ENCODE measurements around the gene AIFM1.

The AIFM1 gene

GRCh38 chrX:130174937-130175336 is 9.3 kb upstream of the AIFM1 start:
- no peaks in the 10 kb centered on the region for H3K9me3 Mint-ChIP-seq
- peak overlapping the region; percentile 24 for H3K27ac Mint-ChIP-seq

DNA sequence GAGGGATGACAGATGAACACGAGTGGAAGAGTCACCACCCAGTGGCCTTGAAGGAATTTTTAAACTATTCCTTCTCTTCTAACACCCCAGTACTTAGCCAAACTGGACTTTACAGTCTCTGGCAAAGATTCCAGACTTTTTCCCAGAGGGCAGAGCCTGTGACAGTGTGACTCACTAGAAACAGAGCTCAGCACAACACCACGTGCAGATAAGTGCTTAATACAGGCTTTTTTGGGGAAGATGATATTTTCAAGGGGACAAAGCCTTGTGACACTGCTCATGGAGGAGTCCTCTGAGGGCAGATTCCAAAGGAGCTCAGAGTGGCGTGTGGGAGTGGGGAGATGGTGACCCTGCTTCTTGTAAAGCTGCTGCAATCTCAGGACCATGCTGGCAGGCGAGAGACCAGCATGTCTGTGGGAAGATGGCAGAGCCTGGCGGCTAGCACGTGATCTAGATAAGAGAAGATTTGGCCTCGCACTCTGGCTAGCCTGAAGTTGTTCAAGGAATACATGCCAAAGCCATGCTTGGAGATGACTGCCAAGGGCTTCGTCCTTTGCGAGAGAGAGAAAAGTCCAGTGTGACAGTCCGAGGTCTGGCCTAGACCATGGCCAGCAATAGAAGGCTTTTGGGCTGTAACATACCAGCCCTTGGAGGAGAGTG is 8.5 kb upstream of the AIFM1 start:
- H3K4me3 Mint-ChIP-seq = peak overlapping the region; percentile 87
- H3K9me3 Mint-ChIP-seq = no peaks in the 10 kb centered on the region
- H3K36me3 Mint-ChIP-seq = peaks cover 8% of the 10 kb centered on the region
- peaks cover 51% of the 10 kb centered on the region for H3K4me1 Mint-ChIP-seq
- no peaks in the 10 kb centered on the region for H3K27me3 Mint-ChIP-seq
- peak overlapping the region; percentile 85 for H3K27ac Mint-ChIP-seq
- ATAC-seq = no peak

More at GRCh38 chrX:130174937-130175336, 9.3 kb upstream of the AIFM1 start:
- ATAC-seq = no peak
- Mint-ChIP-seq H3K4me3 (no peak overlapping the region), H3K27me3 (no peaks in the 10 kb centered on the region), H3K36me3 (peaks cover 14% of the 10 kb centered on the region), H3K4me1 (peaks cover 56% of the 10 kb centered on the region)

DNA sequence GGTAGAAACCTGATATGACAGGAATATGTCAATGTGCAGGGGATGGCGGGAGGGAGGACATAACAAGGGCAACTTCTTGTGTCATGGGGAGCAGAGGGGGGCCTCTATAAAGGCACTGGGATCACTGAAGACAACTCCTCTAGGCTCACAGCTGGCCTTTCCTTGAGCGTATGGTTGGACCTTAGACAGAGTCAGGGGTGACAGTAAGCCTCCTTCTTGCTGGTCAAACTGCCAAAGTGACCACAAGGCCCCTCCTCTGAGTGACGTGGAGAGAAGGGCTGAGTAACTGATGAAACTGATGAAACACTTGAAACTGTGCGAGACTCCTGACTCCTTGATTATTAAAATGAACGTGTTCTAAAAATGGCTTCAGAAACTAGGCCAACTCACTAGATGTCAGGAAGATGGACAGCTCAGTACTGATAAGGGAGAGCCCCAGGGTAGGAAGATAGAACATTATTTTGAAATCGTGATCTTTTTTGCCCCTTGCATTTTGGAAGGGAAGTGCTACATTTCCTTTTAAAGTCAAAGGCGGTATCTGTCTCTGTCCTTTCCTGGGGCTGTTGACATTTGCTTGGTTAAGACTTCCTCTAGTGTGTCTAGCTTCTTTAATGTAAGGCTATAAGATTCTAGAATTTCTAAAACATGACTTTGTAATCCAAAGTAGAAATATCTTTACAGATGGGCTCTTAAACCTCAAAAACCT is 7.7 kb upstream of the AIFM1 start:
- Mint-ChIP-seq H3K27ac (peak overlapping the region; percentile 85), H3K9me3 (no peaks in the 10 kb centered on the region), H3K4me1 (peaks cover 50% of the 10 kb centered on the region), H3K36me3 (peaks cover 8% of the 10 kb centered on the region), H3K4me3 (peak overlapping the region; percentile 87), H3K27me3 (no peaks in the 10 kb centered on the region)
- no peak for ATAC-seq

DNA sequence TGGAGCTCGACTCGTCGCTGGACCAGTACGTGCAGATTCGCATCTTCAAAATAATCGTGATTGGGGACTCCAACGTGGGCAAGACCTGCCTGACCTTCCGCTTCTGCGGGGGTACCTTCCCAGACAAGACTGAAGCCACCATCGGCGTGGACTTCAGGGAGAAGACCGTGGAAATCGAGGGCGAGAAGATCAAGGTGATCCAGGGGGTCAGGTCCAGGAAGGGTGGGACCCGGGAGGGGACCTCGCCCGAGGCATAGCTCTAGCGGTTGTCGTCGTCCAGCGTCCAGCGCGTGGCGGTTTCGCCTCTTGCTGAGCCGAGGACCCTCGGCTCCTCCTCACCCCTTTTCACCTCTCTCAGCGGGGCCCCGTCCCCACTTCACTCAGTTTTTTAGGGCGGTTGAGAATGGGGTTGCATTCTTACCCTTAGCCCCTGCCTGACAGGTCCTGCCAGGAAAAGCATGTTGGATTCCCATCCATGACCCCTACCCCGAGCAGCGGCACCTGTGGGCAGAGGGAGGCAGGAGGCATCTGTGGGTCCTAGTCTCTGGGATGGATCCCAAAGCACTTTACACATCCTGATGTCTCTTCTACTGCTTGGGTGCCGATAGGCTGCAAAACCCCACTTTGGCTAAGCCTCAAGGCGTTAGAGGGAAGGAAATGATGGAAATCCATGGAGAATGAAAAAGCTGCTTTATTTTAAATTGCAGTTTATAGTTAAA is 6.6 kb upstream of the AIFM1 start:
- ATAC-seq = no peak
- Mint-ChIP-seq H3K36me3 (no peaks in the 10 kb centered on the region), H3K27ac (peak overlapping the region; percentile 85), H3K4me1 (peaks cover 40% of the 10 kb centered on the region), H3K27me3 (no peaks in the 10 kb centered on the region), H3K4me3 (peak overlapping the region; percentile 87), H3K9me3 (no peaks in the 10 kb centered on the region)

- no peaks in the 10 kb centered on the region for H3K9me3 Mint-ChIP-seq
- H3K27me3 Mint-ChIP-seq = no peaks in the 10 kb centered on the region
- peak within 1 kb of the TSS; percentile 87 for H3K4me3 Mint-ChIP-seq
- H3K36me3 Mint-ChIP-seq = no peaks in the 10 kb centered on the region
- peak within 1 kb of the TSS; percentile 85 for H3K27ac Mint-ChIP-seq
- ATAC-seq = peak; percentile 71
- peaks cover 39% of the 10 kb centered on the region for H3K4me1 Mint-ChIP-seq
These were observed 5.9 kb upstream of the AIFM1 start, which contains the start of gene RAB33A for GRCh38 chrX:130171446-130172126. RAB33A (plus strand) TSS chrX:130171962; CDS start chrX:130172063, 101 bp downstream.

GRCh38 chrX:130170752-130171445 is 5.3 kb upstream of the AIFM1 start:
- ATAC-seq = peak; percentile 89
- H3K27ac Mint-ChIP-seq = peak overlapping the region; percentile 85
- peaks cover 34% of the 10 kb centered on the region for H3K4me1 Mint-ChIP-seq
- H3K9me3 Mint-ChIP-seq = no peaks in the 10 kb centered on the region
- no peaks in the 10 kb centered on the region for H3K27me3 Mint-ChIP-seq
- no peaks in the 10 kb centered on the region for H3K36me3 Mint-ChIP-seq
- peak overlapping the region; percentile 87 for H3K4me3 Mint-ChIP-seq

DNA sequence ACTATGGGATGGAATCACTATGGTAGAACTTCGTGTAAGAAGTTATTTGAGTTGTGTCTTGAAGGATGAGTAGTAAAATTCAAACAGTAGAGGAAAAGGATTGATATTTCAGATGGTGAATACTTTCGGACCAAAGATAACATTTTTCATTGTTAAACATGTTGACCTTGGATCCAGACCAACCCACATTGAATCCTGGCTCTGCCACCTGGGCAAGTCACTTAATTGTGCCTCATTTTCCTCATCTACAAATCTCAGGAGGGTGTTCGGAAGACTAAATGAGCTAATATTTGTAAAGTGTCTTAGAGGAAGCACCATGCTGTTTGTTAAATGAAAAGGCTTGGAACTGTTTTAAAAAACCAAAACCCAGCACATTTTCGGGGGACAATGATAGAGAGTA is 1.4 kb upstream of the AIFM1 start:
- no peak for ATAC-seq
- Mint-ChIP-seq H3K4me3 (peak overlapping the region; percentile 78), H3K36me3 (no peaks in the 10 kb centered on the region), H3K4me1 (peaks cover 15% of the 10 kb centered on the region), H3K27ac (peak overlapping the region; percentile 91), H3K9me3 (no peaks in the 10 kb centered on the region), H3K27me3 (no peaks in the 10 kb centered on the region)

DNA sequence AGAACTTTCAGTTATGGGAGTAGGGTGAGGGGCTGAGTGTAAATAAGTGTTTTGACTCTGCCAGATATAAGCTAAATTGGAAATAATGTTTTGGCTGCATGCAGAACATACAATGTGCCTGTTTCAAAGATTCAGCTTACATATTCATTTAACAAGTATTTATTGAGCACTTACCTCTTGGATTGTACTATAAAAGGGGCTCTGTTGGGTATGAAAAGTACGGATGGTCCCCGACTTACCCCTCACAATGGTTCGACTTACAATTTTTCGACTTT is 799 bp upstream of the AIFM1 start:
- peak overlapping the region; percentile 78 for H3K4me3 Mint-ChIP-seq
- H3K9me3 Mint-ChIP-seq = no peaks in the 10 kb centered on the region
- H3K4me1 Mint-ChIP-seq = peaks cover 15% of the 10 kb centered on the region
- no peaks in the 10 kb centered on the region for H3K27me3 Mint-ChIP-seq
- ATAC-seq = no peak
- no peaks in the 10 kb centered on the region for H3K36me3 Mint-ChIP-seq
- H3K27ac Mint-ChIP-seq = peak overlapping the region; percentile 91

DNA sequence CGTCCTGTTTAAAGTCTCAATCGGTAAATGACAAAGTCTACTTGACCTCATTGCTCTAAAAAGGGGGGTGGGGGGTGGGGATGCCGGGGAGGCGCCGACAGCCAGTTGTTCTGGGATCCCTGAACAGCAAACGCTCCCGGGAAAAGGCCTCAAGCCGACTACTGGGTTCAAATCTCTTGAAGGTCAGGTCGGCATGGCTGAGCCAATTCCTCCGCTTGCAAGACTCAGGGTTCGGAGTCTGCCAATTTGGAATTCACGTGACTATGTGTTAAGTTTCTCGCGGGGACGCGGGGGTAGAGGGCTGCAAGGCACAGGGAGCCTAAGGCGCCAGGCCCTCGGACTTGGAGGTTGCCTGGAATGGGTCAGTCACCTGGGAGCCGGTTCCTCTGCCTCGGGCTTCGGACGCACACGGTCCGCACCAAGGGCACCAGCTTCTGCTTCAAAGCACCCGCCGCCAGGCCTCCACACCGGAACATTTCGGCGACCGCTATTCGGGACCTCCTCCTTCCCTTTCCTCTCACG is 399 bp downstream of the AIFM1 start:
- Mint-ChIP-seq H3K36me3 (no peaks in the 10 kb centered on the region), H3K4me1 (peaks cover 8% of the 10 kb centered on the region), H3K4me3 (peak overlapping the region; percentile 78), H3K9me3 (no peaks in the 10 kb centered on the region), H3K27me3 (no peaks in the 10 kb centered on the region), H3K27ac (peak overlapping the region; percentile 91)
- no peak for ATAC-seq

GRCh38 chrX:130163398-130163797 is 2.2 kb downstream of the AIFM1 start:
- Mint-ChIP-seq H3K9me3 (no peaks in the 10 kb centered on the region), H3K27ac (no peak overlapping the region), H3K27me3 (no peaks in the 10 kb centered on the region), H3K36me3 (no peaks in the 10 kb centered on the region), H3K4me3 (no peak overlapping the region), H3K4me1 (peaks cover 8% of the 10 kb centered on the region)
- ATAC-seq = no peak

GRCh38 chrX:130162094-130162735 is 3.4 kb downstream of the AIFM1 start:
- H3K9me3 Mint-ChIP-seq = no peaks in the 10 kb centered on the region
- H3K4me3 Mint-ChIP-seq = no peak overlapping the region
- no peak overlapping the region for H3K27ac Mint-ChIP-seq
- no peaks in the 10 kb centered on the region for H3K27me3 Mint-ChIP-seq
- peaks cover 8% of the 10 kb centered on the region for H3K4me1 Mint-ChIP-seq
- ATAC-seq = no peak
- no peaks in the 10 kb centered on the region for H3K36me3 Mint-ChIP-seq

GRCh38 chrX:130159776-130160175 is 5.9 kb downstream of the AIFM1 start:
- ATAC-seq = no peak
- H3K27ac Mint-ChIP-seq = no peak overlapping the region
- H3K4me3 Mint-ChIP-seq = no peak overlapping the region
- H3K4me1 Mint-ChIP-seq = no peaks in the 10 kb centered on the region
- H3K27me3 Mint-ChIP-seq = no peaks in the 10 kb centered on the region
- no peaks in the 10 kb centered on the region for H3K36me3 Mint-ChIP-seq
- no peaks in the 10 kb centered on the region for H3K9me3 Mint-ChIP-seq

- H3K27me3 Mint-ChIP-seq = no peaks in the 10 kb centered on the region
- no peaks in the 10 kb centered on the region for H3K9me3 Mint-ChIP-seq
- no peak overlapping the region for H3K4me3 Mint-ChIP-seq
- ATAC-seq = no peak
- H3K27ac Mint-ChIP-seq = no peak overlapping the region
- H3K4me1 Mint-ChIP-seq = no peaks in the 10 kb centered on the region
- no peaks in the 10 kb centered on the region for H3K36me3 Mint-ChIP-seq
These were observed 7.3 kb downstream of the AIFM1 start for GRCh38 chrX:130158311-130158710.

- Mint-ChIP-seq H3K4me1 (no peaks in the 10 kb centered on the region), H3K9me3 (no peaks in the 10 kb centered on the region), H3K36me3 (no peaks in the 10 kb centered on the region), H3K27ac (no peak overlapping the region), H3K4me3 (no peak overlapping the region), H3K27me3 (no peaks in the 10 kb centered on the region)
- no peak for ATAC-seq
These were observed 10.1 kb downstream of the AIFM1 start for GRCh38 chrX:130155564-130155963.
